Bronchial epithelial cell (primary cell): ENCODE results near the gene B3GLCT. TPM values are rescaled to one million over a fixed set of nuclear protein-coding genes. Genes with fewer than 3 reads are reported as not detected.

Experiments used
- DNase-seq: peaks from one replicate; pipeline ENCODE4 v3.0.0-alpha.2; 2010; ENCODE audit warnings: low read depth
- FAIRE-seq: peaks from 2 replicates; lab custom pipeline; 2011; peaks lifted over from hg19 to GRCh38; lab: Jason Lieb, UNC
- H3K27me3 ChIP-seq: 2 replicates; pipeline ENCODE4 v1.5.1; 2011; ENCODE audit warnings: low read length; ENCODE audit not compliant: control insufficient read depth, insufficient read depth
- H3K36me3 ChIP-seq: 2 replicates; pipeline ENCODE4 v1.5.1; 2011; ENCODE audit warnings: low read length; ENCODE audit not compliant: control insufficient read depth, insufficient read depth
- H3K4me3 ChIP-seq: 2 replicates; pipeline ENCODE4 v1.5.1; 2011; ENCODE audit warnings: mild to moderate bottlenecking, low read depth, low read length, control low read depth
- total RNA-seq: library from RNA; depleted of rRNA; stranded (reverse); fragments of >200 nt; gene quantifications from 2 replicates; pipeline ENCODE4 v1.2.1, GENCODE V29; 2014
- TF ChIP-seq, protein P1 (sequence below): IDR thresholded peaks from 2 replicates; pipeline ENCODE4 v1.5.1; 2011; ENCODE audit warnings: mild to moderate bottlenecking, moderate library complexity, low read length, control low read depth, inconsistent platforms; ENCODE audit not compliant: insufficient read depth, severe bottlenecking

B3GLCT gene
- total RNA-seq, 1 donor from 2014 or later, result 3.9 TPM

DNA sequence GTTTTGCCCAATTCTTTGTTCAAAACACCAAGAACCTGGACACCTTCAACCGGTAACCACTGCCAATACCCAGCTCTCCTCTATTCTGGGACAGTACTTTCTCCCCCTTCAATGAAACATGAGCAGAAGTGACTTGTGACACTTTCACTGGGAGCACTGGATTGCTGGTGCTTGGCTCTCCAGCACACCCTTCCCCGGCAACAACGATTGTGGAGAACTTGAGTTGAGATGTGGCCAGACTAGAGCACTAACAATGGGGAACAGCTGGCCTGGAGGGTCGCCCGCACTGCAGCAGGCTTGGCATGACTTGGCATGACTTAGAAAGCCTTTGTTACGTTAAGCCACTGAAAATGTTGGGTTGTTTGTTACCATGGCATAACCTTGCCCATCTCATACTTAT, 7.5 kb upstream of the B3GLCT start:
- Histone ChIP-seq H3K4me3 (no peak overlapping the region), H3K36me3 (no peaks in the 10 kb centered on the region), H3K27me3 (no peaks in the 10 kb centered on the region)
- TF ChIP-seq, protein P1, sequence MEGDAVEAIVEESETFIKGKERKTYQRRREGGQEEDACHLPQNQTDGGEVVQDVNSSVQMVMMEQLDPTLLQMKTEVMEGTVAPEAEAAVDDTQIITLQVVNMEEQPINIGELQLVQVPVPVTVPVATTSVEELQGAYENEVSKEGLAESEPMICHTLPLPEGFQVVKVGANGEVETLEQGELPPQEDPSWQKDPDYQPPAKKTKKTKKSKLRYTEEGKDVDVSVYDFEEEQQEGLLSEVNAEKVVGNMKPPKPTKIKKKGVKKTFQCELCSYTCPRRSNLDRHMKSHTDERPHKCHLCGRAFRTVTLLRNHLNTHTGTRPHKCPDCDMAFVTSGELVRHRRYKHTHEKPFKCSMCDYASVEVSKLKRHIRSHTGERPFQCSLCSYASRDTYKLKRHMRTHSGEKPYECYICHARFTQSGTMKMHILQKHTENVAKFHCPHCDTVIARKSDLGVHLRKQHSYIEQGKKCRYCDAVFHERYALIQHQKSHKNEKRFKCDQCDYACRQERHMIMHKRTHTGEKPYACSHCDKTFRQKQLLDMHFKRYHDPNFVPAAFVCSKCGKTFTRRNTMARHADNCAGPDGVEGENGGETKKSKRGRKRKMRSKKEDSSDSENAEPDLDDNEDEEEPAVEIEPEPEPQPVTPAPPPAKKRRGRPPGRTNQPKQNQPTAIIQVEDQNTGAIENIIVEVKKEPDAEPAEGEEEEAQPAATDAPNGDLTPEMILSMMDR, result no peak
- no peak for DNase-seq
- no peak for FAIRE-seq

DNA sequence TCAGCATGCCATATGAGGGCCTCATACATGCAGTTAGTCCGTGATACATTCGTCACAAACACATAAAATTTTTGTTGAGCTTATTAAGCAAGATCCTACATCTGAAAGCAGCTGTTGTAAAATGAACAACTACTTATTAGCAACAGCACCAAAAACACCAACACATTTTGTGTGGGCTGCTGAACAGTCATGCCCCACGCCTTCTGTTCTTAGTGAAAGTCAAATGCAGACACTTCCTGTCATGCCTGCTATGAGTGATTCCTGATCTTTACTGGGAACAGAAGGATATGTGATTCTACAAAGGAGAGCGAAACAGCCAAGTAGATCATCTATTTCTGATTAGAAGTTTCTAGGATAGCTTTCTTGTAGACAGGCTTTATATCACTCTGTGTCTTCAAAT, 4.2 kb upstream of the B3GLCT start:
- FAIRE-seq, result no peak
- H3K36me3 ChIP-seq, result no peaks in the 10 kb centered on the region

DNA sequence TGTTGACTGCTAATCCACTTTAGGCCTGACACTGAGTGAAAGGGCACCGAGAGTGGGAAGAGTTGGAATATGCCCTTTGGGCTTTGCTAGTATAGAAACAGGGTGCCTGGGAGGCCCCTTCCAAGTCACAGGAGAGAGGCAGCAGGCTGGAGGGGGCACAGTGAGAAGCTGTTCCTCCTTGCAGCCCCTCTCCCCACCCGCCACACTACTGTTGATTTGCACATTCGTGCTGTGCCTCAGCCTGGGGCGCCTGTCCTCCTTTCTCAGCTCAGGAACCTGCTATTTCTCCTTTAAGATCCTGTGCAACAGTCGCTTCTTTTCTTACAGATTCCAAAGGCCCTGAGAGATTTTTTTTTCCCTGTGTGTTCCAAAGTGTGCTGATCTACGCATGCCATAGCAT, 2.8 kb upstream of the B3GLCT start:
- TF ChIP-seq, protein P1, result no peak
- H3K36me3 ChIP-seq, result no peaks in the 10 kb centered on the region
- no peak for FAIRE-seq

More for the DNA sequence above, 4.2 kb upstream of the B3GLCT start:
- TF ChIP-seq, protein P1, result no peak
- H3K27me3 ChIP-seq, result no peaks in the 10 kb centered on the region
- DNase-seq, result peak; percentile 39
- H3K4me3 ChIP-seq, result no peak overlapping the region

DNA sequence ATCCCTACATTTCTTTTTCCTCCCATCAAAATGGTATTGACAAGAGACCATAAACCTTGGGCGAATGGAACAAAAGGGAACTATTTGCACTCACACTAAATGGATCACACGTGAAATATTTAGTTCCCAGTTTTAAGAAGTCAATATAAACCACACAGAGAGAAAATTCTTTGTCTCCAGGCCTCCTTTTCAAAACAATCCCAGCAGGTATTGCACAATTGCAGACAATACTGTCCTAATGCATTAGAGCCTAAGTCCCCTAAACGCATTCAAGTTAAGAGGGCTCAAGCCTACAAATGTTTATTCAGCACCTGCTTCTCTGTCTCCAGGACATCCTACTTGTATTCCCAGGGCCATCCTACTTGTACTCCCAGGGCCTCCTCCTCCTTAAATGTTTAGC, 1.3 kb upstream of the B3GLCT start:
- FAIRE-seq, result no peak
- Histone ChIP-seq H3K27me3 (no peaks in the 10 kb centered on the region), H3K36me3 (no peaks in the 10 kb centered on the region), H3K4me3 (no peak overlapping the region)
- no peak for DNase-seq
- TF ChIP-seq, protein P1, result no peak

More for the DNA sequence above, 2.8 kb upstream of the B3GLCT start:
- DNase-seq, result no peak
- Histone ChIP-seq H3K27me3 (no peaks in the 10 kb centered on the region), H3K4me3 (no peak overlapping the region)

DNA sequence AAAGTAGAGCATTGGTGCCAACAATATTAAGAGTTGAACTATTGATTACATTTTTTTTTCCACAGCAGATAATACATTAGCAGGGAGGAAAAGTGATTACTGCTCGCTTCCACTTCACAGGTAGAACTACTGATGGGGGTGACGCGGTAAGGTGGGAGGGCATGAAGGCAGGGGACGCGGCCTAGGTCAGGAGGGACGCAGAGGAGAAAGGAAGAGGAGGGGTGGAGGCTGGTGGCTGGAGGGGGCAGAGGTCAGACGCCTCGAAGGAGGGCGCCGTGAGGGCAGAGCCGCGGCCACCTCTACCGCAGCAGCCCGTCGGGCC, 287 bp upstream of the B3GLCT start:
- H3K4me3 ChIP-seq, result peak overlapping the region; percentile 55
- no peak for DNase-seq
- no peaks in the 10 kb centered on the region for H3K36me3 ChIP-seq
- TF ChIP-seq, protein P1, result no peak
- no peaks in the 10 kb centered on the region for H3K27me3 ChIP-seq
- no peak for FAIRE-seq

DNA sequence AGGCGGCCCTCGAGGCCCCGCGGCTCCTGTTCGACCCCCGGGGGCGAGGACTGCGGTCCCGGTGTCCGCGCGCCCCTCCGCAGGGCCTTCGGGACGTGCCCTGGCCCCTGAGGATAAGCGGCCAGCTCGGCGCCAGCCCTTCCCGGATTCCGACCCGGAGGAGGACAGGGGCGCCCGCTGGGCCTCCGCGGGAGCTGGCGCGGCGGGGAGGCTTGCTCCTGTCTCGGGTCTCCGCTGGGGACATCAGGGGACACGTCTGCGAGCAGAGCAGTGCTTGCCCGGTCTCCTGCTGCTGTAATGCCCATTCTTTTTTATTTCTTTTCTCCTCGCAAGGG, 829 bp downstream of the B3GLCT start:
- no peak for DNase-seq
- no peak for FAIRE-seq
- TF ChIP-seq, protein P1, result no peak
- H3K27me3 ChIP-seq, result no peaks in the 10 kb centered on the region
- peak overlapping the region; percentile 55 for H3K4me3 ChIP-seq
- H3K36me3 ChIP-seq, result no peaks in the 10 kb centered on the region
